ENCODE data around the gene SYNDIG1.

DNA sequence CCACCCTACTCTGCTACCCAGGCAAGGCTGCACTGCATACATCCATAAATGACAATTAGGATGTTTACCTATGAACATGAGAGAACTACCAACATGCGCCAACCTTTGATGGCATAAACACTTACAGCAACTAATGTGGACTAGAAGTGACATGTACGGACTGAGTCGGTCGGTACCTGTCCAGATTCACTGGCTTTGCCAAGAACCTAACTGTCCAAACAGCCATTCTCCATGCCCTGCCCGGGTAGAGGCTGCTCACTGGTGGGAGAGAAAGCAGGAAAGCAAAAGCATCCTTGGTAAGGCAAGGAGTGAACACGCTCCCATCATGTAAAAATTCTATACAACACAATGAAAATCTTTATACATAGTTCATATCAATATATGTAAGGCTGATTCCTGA, 30.0 kb downstream of the SYNDIG1 start:
- TF ChIP-seq, protein P1, sequence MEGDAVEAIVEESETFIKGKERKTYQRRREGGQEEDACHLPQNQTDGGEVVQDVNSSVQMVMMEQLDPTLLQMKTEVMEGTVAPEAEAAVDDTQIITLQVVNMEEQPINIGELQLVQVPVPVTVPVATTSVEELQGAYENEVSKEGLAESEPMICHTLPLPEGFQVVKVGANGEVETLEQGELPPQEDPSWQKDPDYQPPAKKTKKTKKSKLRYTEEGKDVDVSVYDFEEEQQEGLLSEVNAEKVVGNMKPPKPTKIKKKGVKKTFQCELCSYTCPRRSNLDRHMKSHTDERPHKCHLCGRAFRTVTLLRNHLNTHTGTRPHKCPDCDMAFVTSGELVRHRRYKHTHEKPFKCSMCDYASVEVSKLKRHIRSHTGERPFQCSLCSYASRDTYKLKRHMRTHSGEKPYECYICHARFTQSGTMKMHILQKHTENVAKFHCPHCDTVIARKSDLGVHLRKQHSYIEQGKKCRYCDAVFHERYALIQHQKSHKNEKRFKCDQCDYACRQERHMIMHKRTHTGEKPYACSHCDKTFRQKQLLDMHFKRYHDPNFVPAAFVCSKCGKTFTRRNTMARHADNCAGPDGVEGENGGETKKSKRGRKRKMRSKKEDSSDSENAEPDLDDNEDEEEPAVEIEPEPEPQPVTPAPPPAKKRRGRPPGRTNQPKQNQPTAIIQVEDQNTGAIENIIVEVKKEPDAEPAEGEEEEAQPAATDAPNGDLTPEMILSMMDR (IDR thresholded peaks at IDR 0.05) = no peak
- no peak for TF ChIP-seq POLR2A (IDR thresholded peaks at IDR 0.05)
